Neural progenitor cell (in vitro differentiated cells): ENCODE results near the gene HERC3.

ENCODE experiments used
- EZH2 ChIP-seq: fragments of 200-600 bp; sonication (generic); IDR thresholded peaks from 2 replicates; pipeline ENCODE4 v1.6.1; 2017; ENCODE audit warnings: antibody characterized with exemption, mild to moderate bottlenecking, moderate library complexity
- TF ChIP-seq, protein P1 (sequence below): fragments of 200-600 bp; sonication (generic); IDR thresholded peaks from 2 replicates; pipeline ENCODE4 v1.5.1; 2017; ENCODE audit warnings: antibody characterized with exemption, mild to moderate bottlenecking

DNA sequence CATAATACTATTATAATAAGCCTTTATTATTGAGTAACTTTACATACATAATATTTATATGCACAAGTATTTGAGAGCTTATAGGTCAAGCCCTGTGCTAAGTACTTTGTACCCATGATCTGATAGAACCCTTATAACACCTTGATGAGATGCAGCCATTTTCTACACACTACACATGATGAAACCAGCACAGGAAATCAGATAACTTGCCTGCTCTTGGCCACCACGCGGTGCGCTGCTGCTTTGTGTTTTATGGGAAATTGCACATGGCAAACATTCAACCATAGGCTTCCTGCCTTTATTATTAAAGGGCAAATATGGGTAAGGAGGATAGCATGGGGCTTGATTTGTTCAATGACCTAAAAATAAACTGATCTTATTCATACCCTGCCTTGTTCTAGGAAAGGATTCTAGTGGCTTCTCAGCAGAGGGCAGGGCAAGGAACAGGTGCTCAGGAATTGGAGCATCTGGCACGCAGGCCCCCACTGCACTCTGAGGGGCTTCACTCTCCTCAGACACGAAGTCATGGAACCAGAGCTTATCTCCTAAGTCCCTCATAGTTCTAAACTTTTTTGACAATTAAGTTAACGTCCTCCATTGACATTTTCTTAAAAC lies 137.0 kb downstream of the HERC3 start:
- TF ChIP-seq, protein P1, sequence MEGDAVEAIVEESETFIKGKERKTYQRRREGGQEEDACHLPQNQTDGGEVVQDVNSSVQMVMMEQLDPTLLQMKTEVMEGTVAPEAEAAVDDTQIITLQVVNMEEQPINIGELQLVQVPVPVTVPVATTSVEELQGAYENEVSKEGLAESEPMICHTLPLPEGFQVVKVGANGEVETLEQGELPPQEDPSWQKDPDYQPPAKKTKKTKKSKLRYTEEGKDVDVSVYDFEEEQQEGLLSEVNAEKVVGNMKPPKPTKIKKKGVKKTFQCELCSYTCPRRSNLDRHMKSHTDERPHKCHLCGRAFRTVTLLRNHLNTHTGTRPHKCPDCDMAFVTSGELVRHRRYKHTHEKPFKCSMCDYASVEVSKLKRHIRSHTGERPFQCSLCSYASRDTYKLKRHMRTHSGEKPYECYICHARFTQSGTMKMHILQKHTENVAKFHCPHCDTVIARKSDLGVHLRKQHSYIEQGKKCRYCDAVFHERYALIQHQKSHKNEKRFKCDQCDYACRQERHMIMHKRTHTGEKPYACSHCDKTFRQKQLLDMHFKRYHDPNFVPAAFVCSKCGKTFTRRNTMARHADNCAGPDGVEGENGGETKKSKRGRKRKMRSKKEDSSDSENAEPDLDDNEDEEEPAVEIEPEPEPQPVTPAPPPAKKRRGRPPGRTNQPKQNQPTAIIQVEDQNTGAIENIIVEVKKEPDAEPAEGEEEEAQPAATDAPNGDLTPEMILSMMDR, result no peak
- no peak for TF ChIP-seq EZH2
